Measurements from ENCODE around the gene PSMD6. TPM values are rescaled to one million over a fixed set of nuclear protein-coding genes. Genes with fewer than 3 reads are reported as not detected.

The PSMD6 gene
- total RNA-seq, 4 donors from 2014 or later: 73.1 to 97.4 (median 79.5) TPM

DNA sequence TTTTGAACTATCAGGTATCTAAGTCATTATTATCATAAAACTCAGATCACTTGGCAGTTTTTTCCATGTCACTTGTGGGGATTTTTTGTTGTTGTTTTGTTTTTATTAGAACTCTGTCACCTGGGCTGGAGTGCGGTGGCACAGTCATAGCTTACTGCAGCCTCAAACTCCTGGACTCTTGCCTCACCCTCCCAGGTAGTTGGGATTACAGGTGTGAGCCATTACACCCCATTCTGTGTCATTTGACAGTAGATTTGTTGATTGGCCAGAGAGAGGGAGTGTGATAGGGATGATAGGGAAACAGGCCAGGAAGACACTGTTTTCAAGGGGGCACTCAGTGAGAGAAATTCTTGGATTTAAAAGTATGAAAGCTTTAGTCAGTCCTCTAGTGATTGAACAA, 56.4 kb downstream of the PSMD6 start:
- Histone ChIP-seq H3K27me3 (no peaks in the 10 kb centered on the region), H3K9me3 (no peaks in the 10 kb centered on the region), H3K4me3 (no peak overlapping the region), H3K36me3 (no peaks in the 10 kb centered on the region), H3K4me1 (peaks cover 27 to 87% (median 42%) of the 10 kb centered on the region in 3 donors), H3K27ac (peak overlapping the region in 3 of 4 donors; percentile 55 to 79 (median 72))
- 88 to 100% methylated on average over 1 of the region's 1 CpG for WGBS, 2 donors (ENCODE audit: low coverage in 1 of 2)
- TF ChIP-seq POLR2A (IDR thresholded peaks at IDR 0.05): no peak
- TF ChIP-seq EP300 (IDR thresholded peaks at IDR 0.05): no peak
- no peak for TF ChIP-seq POLR2AphosphoS5 (IDR thresholded peaks at IDR 0.05)
- TF ChIP-seq, protein P1, sequence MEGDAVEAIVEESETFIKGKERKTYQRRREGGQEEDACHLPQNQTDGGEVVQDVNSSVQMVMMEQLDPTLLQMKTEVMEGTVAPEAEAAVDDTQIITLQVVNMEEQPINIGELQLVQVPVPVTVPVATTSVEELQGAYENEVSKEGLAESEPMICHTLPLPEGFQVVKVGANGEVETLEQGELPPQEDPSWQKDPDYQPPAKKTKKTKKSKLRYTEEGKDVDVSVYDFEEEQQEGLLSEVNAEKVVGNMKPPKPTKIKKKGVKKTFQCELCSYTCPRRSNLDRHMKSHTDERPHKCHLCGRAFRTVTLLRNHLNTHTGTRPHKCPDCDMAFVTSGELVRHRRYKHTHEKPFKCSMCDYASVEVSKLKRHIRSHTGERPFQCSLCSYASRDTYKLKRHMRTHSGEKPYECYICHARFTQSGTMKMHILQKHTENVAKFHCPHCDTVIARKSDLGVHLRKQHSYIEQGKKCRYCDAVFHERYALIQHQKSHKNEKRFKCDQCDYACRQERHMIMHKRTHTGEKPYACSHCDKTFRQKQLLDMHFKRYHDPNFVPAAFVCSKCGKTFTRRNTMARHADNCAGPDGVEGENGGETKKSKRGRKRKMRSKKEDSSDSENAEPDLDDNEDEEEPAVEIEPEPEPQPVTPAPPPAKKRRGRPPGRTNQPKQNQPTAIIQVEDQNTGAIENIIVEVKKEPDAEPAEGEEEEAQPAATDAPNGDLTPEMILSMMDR (IDR thresholded peaks at IDR 0.05): no peak
- no peak for ATAC-seq

DNA sequence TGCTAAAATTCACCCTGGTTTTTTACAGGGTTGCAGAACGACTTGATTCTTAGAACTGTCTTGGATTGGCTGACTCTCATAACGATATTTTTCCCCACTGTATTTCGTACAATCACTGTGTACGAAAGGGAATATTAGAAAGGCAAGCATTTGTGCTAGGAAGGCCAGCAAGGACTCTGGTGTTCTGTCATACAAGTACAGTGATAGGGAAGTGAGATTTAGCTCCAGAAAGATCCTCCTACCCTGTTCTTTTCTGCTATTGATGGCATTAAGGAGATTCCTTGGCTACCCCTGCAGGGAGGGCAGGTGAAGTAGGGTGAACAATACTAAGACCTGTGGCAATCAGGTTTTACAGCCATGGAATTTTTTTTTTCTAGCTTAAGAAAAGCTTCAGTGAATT, 57.3 kb downstream of the PSMD6 start:
- TF ChIP-seq, protein P1 (IDR thresholded peaks at IDR 0.05): no peak
- TF ChIP-seq EP300 (IDR thresholded peaks at IDR 0.05) (no peak), POLR2AphosphoS5 (IDR thresholded peaks at IDR 0.05) (no peak), POLR2A (IDR thresholded peaks at IDR 0.05) (no peak)
- Histone ChIP-seq H3K9me3 (no peaks in the 10 kb centered on the region), H3K27ac (peak overlapping the region in 1 of 4 donors; percentile 63), H3K36me3 (no peaks in the 10 kb centered on the region), H3K27me3 (no peaks in the 10 kb centered on the region), H3K4me1 (peaks cover 27 to 87% (median 40%) of the 10 kb centered on the region in 3 donors), H3K4me3 (no peak overlapping the region)
- 73 to 90% methylated on average over 4 of the region's 4 CpGs for WGBS, 2 donors (ENCODE audit: low coverage in 1 of 2)
- no peak for ATAC-seq

DNA sequence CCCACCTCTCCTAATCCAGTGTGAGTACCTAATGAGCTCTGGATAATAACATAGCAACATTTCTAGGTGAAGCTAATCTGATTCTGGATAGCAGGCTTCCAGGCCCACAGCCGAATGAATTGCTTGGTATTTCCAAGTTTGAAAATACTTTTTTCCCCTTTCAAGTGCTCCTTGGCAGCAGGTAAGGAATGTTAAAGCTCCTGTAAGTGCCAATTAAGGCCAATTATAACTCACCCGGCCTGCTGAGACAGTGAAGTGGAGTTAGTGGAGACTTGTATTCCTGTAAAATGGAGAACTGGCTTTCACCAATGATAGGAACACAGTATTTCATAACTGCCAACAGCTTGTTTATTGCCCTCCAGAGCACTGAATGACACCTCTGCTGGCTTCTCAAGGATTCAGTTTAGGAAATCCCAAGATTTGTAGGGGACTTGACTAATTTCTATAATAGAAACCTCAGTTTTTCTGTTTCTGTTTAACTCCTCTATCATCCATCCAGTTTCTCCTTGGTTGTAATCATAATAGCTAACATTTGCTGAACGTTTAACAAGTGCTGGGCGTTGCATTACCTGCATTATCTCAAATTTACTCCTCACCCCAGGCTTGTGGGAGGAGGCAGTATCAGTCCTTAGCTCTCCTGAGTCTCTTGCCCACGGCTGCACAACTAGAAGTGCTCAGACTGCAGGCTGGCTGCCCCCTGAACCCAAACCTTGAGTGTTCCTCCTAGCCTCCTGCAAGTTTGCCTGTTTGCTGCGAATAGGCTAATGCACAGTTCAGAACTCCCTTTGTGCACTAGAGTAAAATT, 58.4 kb downstream of the PSMD6 start:
- H3K4me1 ChIP-seq: peaks cover 29 to 87% (median 31%) of the 10 kb centered on the region in 3 donors
- no peaks in the 10 kb centered on the region for H3K9me3 ChIP-seq
- no peaks in the 10 kb centered on the region for H3K36me3 ChIP-seq
- peak overlapping the region; percentile 44 to 73 (median 66) for H3K27ac ChIP-seq
- TF ChIP-seq POLR2AphosphoS5 (IDR thresholded peaks at IDR 0.05) (no peak), POLR2A (IDR thresholded peaks at IDR 0.05) (no peak), EP300 (IDR thresholded peaks at IDR 0.05) (no peak)
- TF ChIP-seq, protein P1 (IDR thresholded peaks at IDR 0.05): no peak
- no peak for ATAC-seq
- WGBS, 2 donors (ENCODE audit: low coverage in 1 of 2): 28 to 53% methylated on average over 4 to 6 of the region's 6 CpGs
- H3K27me3 ChIP-seq: no peaks in the 10 kb centered on the region
- H3K4me3 ChIP-seq: no peak overlapping the region

DNA sequence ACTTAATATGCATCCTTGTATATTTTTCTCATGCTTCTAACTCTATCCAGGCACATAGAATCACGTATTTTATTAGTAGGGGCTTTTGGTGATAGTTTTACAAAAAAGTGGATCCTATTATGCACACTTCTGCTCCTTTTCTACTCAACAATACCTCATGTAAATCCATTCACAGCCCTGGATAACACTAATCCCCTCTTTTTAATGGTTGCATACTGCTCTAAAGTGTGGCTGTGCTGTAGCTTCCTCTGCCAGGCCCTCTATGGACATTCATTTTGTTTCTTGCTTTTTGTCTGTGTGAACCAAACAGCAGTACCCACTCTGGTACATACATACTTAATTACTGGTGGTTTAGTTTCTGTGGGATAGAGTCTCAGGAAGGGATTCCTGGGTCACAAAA, 59.8 kb downstream of the PSMD6 start:
- peaks cover 22 to 87% (median 26%) of the 10 kb centered on the region in 3 donors for H3K4me1 ChIP-seq
- no peaks in the 10 kb centered on the region for H3K9me3 ChIP-seq
- H3K4me3 ChIP-seq: no peak overlapping the region
- H3K27ac ChIP-seq: peak overlapping the region; percentile 34 to 73 (median 66)
- no peak for ATAC-seq
- no peaks in the 10 kb centered on the region for H3K36me3 ChIP-seq
- no peaks in the 10 kb centered on the region for H3K27me3 ChIP-seq
- no peak for TF ChIP-seq EP300 (IDR thresholded peaks at IDR 0.05)
- TF ChIP-seq, protein P1 (IDR thresholded peaks at IDR 0.05): no peak
- no peak for TF ChIP-seq POLR2A (IDR thresholded peaks at IDR 0.05)
- TF ChIP-seq POLR2AphosphoS5 (IDR thresholded peaks at IDR 0.05): no peak
- WGBS, 2 donors (ENCODE audit: low coverage in 1 of 2): 58 to 76% methylated on average over 1 of the region's 1 CpG

DNA sequence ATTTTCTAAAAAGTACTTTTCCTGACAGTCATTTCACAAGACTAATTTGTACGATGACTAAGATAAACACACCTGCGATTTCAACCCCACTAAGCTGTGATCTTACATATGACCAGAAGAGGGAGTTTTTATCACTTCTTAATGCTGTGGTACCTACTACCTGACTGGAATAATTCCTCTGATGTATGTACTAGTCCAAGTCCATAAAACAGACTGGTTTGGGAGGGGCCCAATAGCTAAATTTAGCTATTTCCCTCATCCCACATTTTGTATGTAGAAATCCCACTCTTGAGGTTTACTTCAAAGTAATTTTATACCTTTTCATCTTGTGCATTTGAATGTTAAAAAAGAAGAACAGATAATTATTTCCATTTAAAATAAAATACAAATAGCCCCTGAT, 61.4 kb downstream of the PSMD6 start:
- Histone ChIP-seq H3K27ac (no peak overlapping the region), H3K4me3 (no peak overlapping the region), H3K4me1 (peaks cover 10 to 84% (median 15%) of the 10 kb centered on the region in 3 donors), H3K36me3 (no peaks in the 10 kb centered on the region), H3K27me3 (no peaks in the 10 kb centered on the region), H3K9me3 (no peaks in the 10 kb centered on the region)
- 15 to 20% methylated on average over 1 to 2 of the region's 2 CpGs for WGBS, 2 donors (ENCODE audit: low coverage in 1 of 2)
- no peak for TF ChIP-seq POLR2AphosphoS5 (IDR thresholded peaks at IDR 0.05)
- TF ChIP-seq, protein P1 (IDR thresholded peaks at IDR 0.05): peak; percentile 52 to 77 (median 70)
- no peak for TF ChIP-seq POLR2A (IDR thresholded peaks at IDR 0.05)
- no peak for ATAC-seq
